ENCODE results near the gene TEX14. TPM values are rescaled to one million over a fixed set of nuclear protein-coding genes. Genes with fewer than 3 reads are reported as not detected.

The TEX14 gene
- total RNA-seq, 1 donor from 2014 or later = 0.20 TPM

GRCh38 chr17:58517928-58518609 lies 173.8 kb downstream of the TEX14 start:
- peaks cover 10% of the 10 kb centered on the region for H3K27me3 Mint-ChIP-seq (ENCODE audit: unreplicated experiment)
- peaks cover 11% of the 10 kb centered on the region for H3K4me1 Mint-ChIP-seq (ENCODE audit: low read depth, unreplicated experiment)
- no peak for TF ChIP-seq CTCF (IDR thresholded peaks at IDR 0.05; ENCODE audit: partially characterized antibody, unreplicated experiment)
- peaks cover 15% of the 10 kb centered on the region for H3K9me3 Mint-ChIP-seq (ENCODE audit: unreplicated experiment)
- DNase-seq = peak; percentile 99
- peak overlapping the region; percentile 97 for H3K4me3 Mint-ChIP-seq (ENCODE audit: unreplicated experiment)
- peak overlapping the region; percentile 99 for H3K27ac Mint-ChIP-seq (ENCODE audit: unreplicated experiment)
- no peaks in the 10 kb centered on the region for H3K36me3 Mint-ChIP-seq (ENCODE audit: unreplicated experiment)

GRCh38 chr17:58517378-58517927 lies 174.4 kb downstream of the TEX14 start:
- Mint-ChIP-seq H3K9me3 (ENCODE audit: unreplicated experiment) (peaks cover 19% of the 10 kb centered on the region), H3K27me3 (ENCODE audit: unreplicated experiment) (peaks cover 13% of the 10 kb centered on the region), H3K27ac (ENCODE audit: unreplicated experiment) (peak overlapping the region; percentile 99), H3K4me1 (ENCODE audit: low read depth, unreplicated experiment) (peaks cover 14% of the 10 kb centered on the region), H3K36me3 (ENCODE audit: unreplicated experiment) (no peaks in the 10 kb centered on the region), H3K4me3 (ENCODE audit: unreplicated experiment) (peak overlapping the region; percentile 97)
- no peak for DNase-seq
- no peak for TF ChIP-seq CTCF (IDR thresholded peaks at IDR 0.05; ENCODE audit: partially characterized antibody, unreplicated experiment)

GRCh38 chr17:58516644-58517377 lies 175.0 kb downstream of the TEX14 start:
- peak overlapping the region; percentile 97 for H3K4me3 Mint-ChIP-seq (ENCODE audit: unreplicated experiment)
- peaks cover 14% of the 10 kb centered on the region for H3K4me1 Mint-ChIP-seq (ENCODE audit: low read depth, unreplicated experiment)
- peaks cover 23% of the 10 kb centered on the region for H3K9me3 Mint-ChIP-seq (ENCODE audit: unreplicated experiment)
- peaks cover under 1% of the 10 kb centered on the region for H3K36me3 Mint-ChIP-seq (ENCODE audit: unreplicated experiment)
- no peak for DNase-seq
- H3K27me3 Mint-ChIP-seq (ENCODE audit: unreplicated experiment) = peaks cover 11% of the 10 kb centered on the region
- peak overlapping the region; percentile 90 for H3K27ac Mint-ChIP-seq (ENCODE audit: unreplicated experiment)
- TF ChIP-seq CTCF (IDR thresholded peaks at IDR 0.05; ENCODE audit: partially characterized antibody, unreplicated experiment) = no peak

GRCh38 chr17:58515286-58515685 lies 176.6 kb downstream of the TEX14 start:
- H3K9me3 Mint-ChIP-seq (ENCODE audit: unreplicated experiment) = peaks cover 23% of the 10 kb centered on the region
- H3K27ac Mint-ChIP-seq (ENCODE audit: unreplicated experiment) = peak overlapping the region; percentile 73
- peaks cover 5% of the 10 kb centered on the region for H3K36me3 Mint-ChIP-seq (ENCODE audit: unreplicated experiment)
- peak overlapping the region; percentile 74 for H3K4me3 Mint-ChIP-seq (ENCODE audit: unreplicated experiment)
- TF ChIP-seq CTCF (IDR thresholded peaks at IDR 0.05; ENCODE audit: partially characterized antibody, unreplicated experiment) = no peak
- peaks cover 17% of the 10 kb centered on the region for H3K4me1 Mint-ChIP-seq (ENCODE audit: low read depth, unreplicated experiment)
- DNase-seq = no peak
- H3K27me3 Mint-ChIP-seq (ENCODE audit: unreplicated experiment) = peaks cover 14% of the 10 kb centered on the region

All from glutamatergic neuron (in vitro differentiated cells).